Fibroblast of lung (primary cell): ENCODE data around the gene NSUN2. TPM values are rescaled to one million over a fixed set of nuclear protein-coding genes. Genes with fewer than 3 reads are reported as not detected.

Experiments used
- DNase-seq, 2 donors: peaks; one replicate each; pipeline versions ENCODE4 v3.0.0 to v3.0.0-alpha.2; 2010; ENCODE audit warnings: low read depth in 2 of 2
- H2AFZ ChIP-seq: 2 replicates; pipeline ENCODE4 v1.5.1; 2012; ENCODE audit warnings: low read length, control low read depth, inconsistent platforms
- H3K27ac ChIP-seq: 2 replicates; pipeline ENCODE4 v1.5.1; 2011; ENCODE audit warnings: low read length, control low read depth; ENCODE audit not compliant: insufficient read depth
- H3K27me3 ChIP-seq: 2 replicates; pipeline ENCODE4 v1.5.1; 2011; ENCODE audit warnings: mild to moderate bottlenecking, low read length; ENCODE audit not compliant: control insufficient read depth, insufficient read depth
- H3K36me3 ChIP-seq: 2 replicates; pipeline ENCODE4 v1.5.1; 2011; ENCODE audit warnings: low read length; ENCODE audit not compliant: control insufficient read depth, insufficient read depth
- H3K4me1 ChIP-seq: 2 replicates; pipeline ENCODE4 v1.5.1; 2011; ENCODE audit warnings: low read length; ENCODE audit not compliant: control insufficient read depth, insufficient read depth; ENCODE audit errors: extremely low read depth
- H3K4me2 ChIP-seq: 2 replicates; pipeline ENCODE4 v1.5.1; 2011; ENCODE audit warnings: low read length, control low read depth; ENCODE audit not compliant: insufficient read depth; ENCODE audit errors: extremely low read depth
- H3K4me3 ChIP-seq, 4 experiments: fragments of 200-600 bp in 1 of 4; sonication (generic) in 1 of 4; replicated peaks in 1 of 4; 2 replicates each; pipeline ENCODE4 v1.5.1; 2011 to 2016; ENCODE audit warnings: low read length in 4 of 4, low read depth in 3 of 4, mild to moderate bottlenecking in 3 of 4, control low read depth in 2 of 4, inconsistent platforms in 1 of 4, mixed read lengths in 1 of 4; ENCODE audit not compliant: insufficient read depth in 1 of 4; ENCODE audit errors: control extremely low read depth in 1 of 4
- H3K79me2 ChIP-seq: 2 replicates; pipeline ENCODE4 v1.5.1; 2012; ENCODE audit warnings: mild to moderate bottlenecking, low read length, inconsistent platforms; ENCODE audit not compliant: control insufficient read depth, insufficient read depth
- H3K9ac ChIP-seq: 2 replicates; pipeline ENCODE4 v1.5.1; 2011; ENCODE audit warnings: mild to moderate bottlenecking, low read length, control low read depth; ENCODE audit not compliant: insufficient read depth
- H3K9me3 ChIP-seq: 2 replicates; pipeline ENCODE4 v1.5.1; 2012; ENCODE audit warnings: low read depth, low read length; ENCODE audit not compliant: control insufficient read depth, insufficient read depth
- H4K20me1 ChIP-seq: 2 replicates; pipeline ENCODE4 v1.5.1; 2011; ENCODE audit warnings: low read length; ENCODE audit not compliant: control insufficient read depth, insufficient read depth; ENCODE audit errors: extremely low read depth
- EZH2 ChIP-seq: IDR thresholded peaks from 2 replicates; pipeline ENCODE4 v1.5.1; 2012; ENCODE audit warnings: low read length, control low read depth, mild to moderate bottlenecking; ENCODE audit errors: missing control alignments
- polyA plus RNA-seq, 2 donors: library from polyadenylated mRNA; depleted of rRNA in 1 of 2; stranded (reverse) in 1 of 2; unstranded in 1 of 2; fragments of >200 nt; gene quantifications; 2 replicates each; pipeline ENCODE4 v1.2.1, GENCODE V29; 2011 to 2012; ENCODE audit warnings: missing spikeins in 1 of 2
- total RNA-seq: library from RNA; depleted of rRNA; stranded (reverse); fragments of >200 nt; gene quantifications from 2 replicates; pipeline ENCODE4 v1.2.1, GENCODE V29; 2014
- TF ChIP-seq, protein P1 (sequence below), 2 donors: IDR thresholded peaks in 1 of 2; conservative IDR thresholded peaks in 1 of 2; 1 replicate in 1 of 2; 2 replicates in 1 of 2; pipeline ENCODE4 v1.5.1; 2011 to 2012; ENCODE audit warnings: low read length in 2 of 2, control low read depth in 1 of 2, inconsistent platforms in 1 of 2, low read depth in 1 of 2, mild to moderate bottlenecking in 1 of 2

Gene NSUN2
- total and polyA plus RNA-seq, 2 donors (not counting 1 experiment from before 2014, with no cell fraction given) = 40.2 to 43.6 TPM

DNA sequence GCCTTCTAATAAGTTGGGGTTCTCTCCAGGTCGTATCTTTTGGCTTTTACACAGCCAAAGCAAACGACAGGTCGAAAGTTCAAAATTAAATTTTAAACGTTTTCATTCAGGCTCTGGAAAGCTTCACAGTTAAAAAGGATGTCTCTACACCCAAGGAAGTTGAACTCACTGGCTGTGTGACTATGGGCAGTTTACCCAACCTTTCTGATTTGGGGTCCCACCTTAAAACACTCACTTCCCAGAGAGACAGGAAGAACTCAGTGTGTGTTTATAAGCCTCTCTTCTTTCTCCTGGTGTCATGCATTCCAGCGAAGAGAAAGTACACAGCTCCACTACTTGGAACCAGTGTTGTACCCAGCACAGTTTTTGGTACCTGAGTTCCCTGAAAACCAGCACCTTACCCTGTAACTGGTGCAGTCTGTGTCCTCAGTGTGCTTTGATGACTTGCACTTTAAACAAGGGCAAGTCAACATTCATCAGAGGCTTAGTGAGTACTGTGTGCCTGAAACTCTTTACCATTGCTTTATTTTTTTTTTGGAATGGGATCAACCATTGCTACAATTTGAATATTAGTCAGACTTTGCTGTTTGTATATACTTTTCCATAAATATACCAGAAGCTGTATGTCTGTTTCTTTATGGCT lies 2.1 kb upstream of the NSUN2 start:
- Histone ChIP-seq H3K4me3 (peak overlapping the region; percentile 43 to 96 (median 86)), H3K36me3 (peaks cover 6% of the 10 kb centered on the region), H3K27me3 (no peaks in the 10 kb centered on the region), H3K9me3 (no peaks in the 10 kb centered on the region), H3K9ac (no peak overlapping the region), H3K4me1 (peaks cover 2% of the 10 kb centered on the region), H2AFZ (no peak overlapping the region), H4K20me1 (no peaks in the 10 kb centered on the region), H3K79me2 (peaks cover 68% of the 10 kb centered on the region), H3K27ac (peak overlapping the region; percentile 23), H3K4me2 (peak overlapping the region; percentile 88)
- peak in 1 of 2 donors; percentile 5 for DNase-seq
- TF ChIP-seq, protein P1, sequence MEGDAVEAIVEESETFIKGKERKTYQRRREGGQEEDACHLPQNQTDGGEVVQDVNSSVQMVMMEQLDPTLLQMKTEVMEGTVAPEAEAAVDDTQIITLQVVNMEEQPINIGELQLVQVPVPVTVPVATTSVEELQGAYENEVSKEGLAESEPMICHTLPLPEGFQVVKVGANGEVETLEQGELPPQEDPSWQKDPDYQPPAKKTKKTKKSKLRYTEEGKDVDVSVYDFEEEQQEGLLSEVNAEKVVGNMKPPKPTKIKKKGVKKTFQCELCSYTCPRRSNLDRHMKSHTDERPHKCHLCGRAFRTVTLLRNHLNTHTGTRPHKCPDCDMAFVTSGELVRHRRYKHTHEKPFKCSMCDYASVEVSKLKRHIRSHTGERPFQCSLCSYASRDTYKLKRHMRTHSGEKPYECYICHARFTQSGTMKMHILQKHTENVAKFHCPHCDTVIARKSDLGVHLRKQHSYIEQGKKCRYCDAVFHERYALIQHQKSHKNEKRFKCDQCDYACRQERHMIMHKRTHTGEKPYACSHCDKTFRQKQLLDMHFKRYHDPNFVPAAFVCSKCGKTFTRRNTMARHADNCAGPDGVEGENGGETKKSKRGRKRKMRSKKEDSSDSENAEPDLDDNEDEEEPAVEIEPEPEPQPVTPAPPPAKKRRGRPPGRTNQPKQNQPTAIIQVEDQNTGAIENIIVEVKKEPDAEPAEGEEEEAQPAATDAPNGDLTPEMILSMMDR (conservative IDR thresholded peaks at IDR 0.05 in 1 of 2, IDR thresholded peaks at IDR 0.05 in 1 of 2; ENCODE audit: low read depth in 1 of 2, low read length in 2 of 2) = no peak
- TF ChIP-seq EZH2 = no peak

DNA sequence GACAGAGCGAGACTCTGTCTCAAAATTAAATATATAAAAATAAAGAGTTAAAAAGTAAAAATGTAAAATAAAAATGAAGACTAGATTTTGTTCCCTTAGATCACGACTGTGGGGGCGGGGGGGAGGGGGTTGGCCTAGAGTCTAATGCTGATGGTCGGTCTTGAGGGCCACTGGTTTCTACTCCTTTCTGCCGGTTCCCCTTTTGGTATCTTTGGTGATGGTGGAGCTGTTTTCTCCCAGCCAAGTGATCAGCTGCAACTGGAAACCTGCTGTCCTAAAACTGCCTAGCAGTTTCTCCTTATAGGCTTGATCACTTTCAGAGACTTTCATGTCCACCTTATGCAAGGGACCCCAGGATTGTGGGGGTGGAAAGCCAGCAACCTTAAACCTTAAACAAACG lies 1.5 kb upstream of the NSUN2 start:
- no peak for TF ChIP-seq EZH2
- TF ChIP-seq, protein P1 (conservative IDR thresholded peaks at IDR 0.05 in 1 of 2, IDR thresholded peaks at IDR 0.05 in 1 of 2; ENCODE audit: low read depth in 1 of 2, low read length in 2 of 2) = no peak
- Histone ChIP-seq H3K9ac (peak overlapping the region; percentile 98), H3K9me3 (no peaks in the 10 kb centered on the region), H3K27ac (peak overlapping the region; percentile 57), H3K27me3 (no peaks in the 10 kb centered on the region), H4K20me1 (no peaks in the 10 kb centered on the region), H3K4me3 (peak overlapping the region; percentile 84 to 96 (median 90)), H3K36me3 (peaks cover 9% of the 10 kb centered on the region), H3K4me2 (peak overlapping the region; percentile 88), H3K4me1 (peaks cover 2% of the 10 kb centered on the region), H3K79me2 (peaks cover 73% of the 10 kb centered on the region), H2AFZ (no peak overlapping the region)
- DNase-seq = no peak

DNA sequence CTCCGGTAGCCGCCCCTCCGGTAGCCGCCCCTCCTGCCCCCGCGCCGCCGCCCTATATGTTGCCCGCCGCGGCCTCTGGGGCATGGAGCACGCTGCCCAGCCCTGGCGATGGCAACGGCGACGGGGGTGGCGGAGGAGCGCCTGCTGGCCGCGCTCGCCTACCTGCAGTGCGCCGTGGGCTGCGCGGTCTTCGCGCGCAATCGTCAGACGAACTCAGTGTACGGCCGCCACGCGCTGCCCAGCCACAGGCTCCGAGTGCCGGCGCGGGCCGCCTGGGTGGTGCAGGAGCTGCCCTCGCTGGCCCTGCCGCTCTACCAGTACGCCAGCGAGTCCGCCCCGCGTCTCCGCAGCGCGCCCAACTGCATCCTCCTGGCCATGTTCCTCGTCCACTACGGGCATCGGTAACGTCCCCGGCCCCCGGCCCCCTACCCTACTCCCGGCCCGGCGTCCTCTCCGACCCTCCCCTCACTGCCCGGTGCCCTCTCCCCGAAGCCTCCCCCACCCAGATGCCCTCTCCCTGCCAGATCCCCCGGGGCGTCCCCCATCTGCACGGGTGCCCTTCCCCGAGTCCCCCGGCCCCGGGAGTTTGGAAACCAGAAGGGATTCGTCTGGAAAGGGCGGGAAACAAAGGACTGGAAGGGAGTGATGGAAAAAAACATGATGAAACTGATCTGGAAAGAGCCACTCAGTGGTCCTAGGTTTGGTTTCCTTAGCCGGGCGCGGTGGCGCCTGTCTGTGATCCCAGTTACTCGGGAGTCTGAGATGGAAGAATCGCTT lies 813 bp upstream of the NSUN2 start:
- peak in 1 of 2 donors; percentile 5 for DNase-seq
- Histone ChIP-seq H3K27ac (peak overlapping the region; percentile 57), H3K9me3 (no peaks in the 10 kb centered on the region), H2AFZ (peak overlapping the region; percentile 69), H3K4me2 (peak overlapping the region; percentile 45), H3K27me3 (no peaks in the 10 kb centered on the region), H3K36me3 (peaks cover 9% of the 10 kb centered on the region), H3K4me3 (peak overlapping the region; percentile 84 to 96 (median 90)), H3K9ac (peak overlapping the region; percentile 98), H3K4me1 (peaks cover 2% of the 10 kb centered on the region), H4K20me1 (no peaks in the 10 kb centered on the region), H3K79me2 (peaks cover 79% of the 10 kb centered on the region)
- TF ChIP-seq, protein P1 (conservative IDR thresholded peaks at IDR 0.05 in 1 of 2, IDR thresholded peaks at IDR 0.05 in 1 of 2; ENCODE audit: low read depth in 1 of 2, low read length in 2 of 2) = no peak
- TF ChIP-seq EZH2 = no peak
